K562 (cell line): ENCODE data around the gene NPHP3. TPM values are rescaled to one million over a fixed set of nuclear protein-coding genes. Genes with fewer than 3 reads are reported as not detected.

Source experiments
- ATAC-seq: fragments of 200-7000 bp; cut with Tn5 transposase; 3 replicates; pipeline ENCODE4 v1.9.1; 2020; ENCODE audit warnings: moderate library complexity
- BruUV-seq: library from RNA; stranded (reverse); fragments of 400-500 nt; replicated peaks from 2 replicates; lab custom pipeline; 2021; lab: Mats Ljungman, UMichigan
- CTCF ChIA-PET: fragments of 300-600 bp; formaldehyde crosslinking; extraction: SDS; loops from one replicate; lab custom pipeline; 2021; ENCODE audit warnings: low intra/inter-chr PET ratio; lab: Yijun Ruan, JAX
- POLR2A ChIA-PET: fragments of 300-600, 350-650 bp; sonication (Branson Sonifier 250); formaldehyde crosslinking; extraction: SDS; loops from one replicate; lab custom pipeline; 2021; ENCODE audit warnings: antibody characterized with exemption, inconsistent platforms; lab: Yijun Ruan, JAX
- DNase-seq, 4 experiments: peaks; one replicate each; pipeline versions ENCODE4 v3.0.0 to v3.0.0-alpha.2; 2011 to 2018; ENCODE audit warnings: low spot score in 3 of 4, mixed read lengths in 3 of 4; ENCODE audit errors: extremely low read depth in 1 of 4
- FAIRE-seq: peaks from 2 replicates; lab custom pipeline; 2011; peaks lifted over from hg19 to GRCh38; lab: Jason Lieb, UNC
- H2AFZ ChIP-seq: 2 replicates; pipeline ENCODE4 v1.6.0; 2011; ENCODE audit warnings: low read depth, low read length, control low read depth, inconsistent platforms
- H3K27ac ChIP-seq: fragments of 200-600 bp; 3 replicates; pipeline ENCODE4 v1.8.0; 2011; ENCODE audit warnings: low read depth, mild to moderate bottlenecking, control low read depth, inconsistent platforms, low read length, moderate library complexity, mixed read lengths; ENCODE audit errors: extremely low read depth
- H3K27me3 ChIP-seq, 2 experiments: fragments of 300-600 bp in 1 of 2; 2 replicates in 1 of 2; 3 replicates in 1 of 2; pipeline versions ENCODE4 v1.6.0 to v1.8.0; 2011; ENCODE audit warnings: inconsistent platforms in 2 of 2, low read length in 2 of 2, mild to moderate bottlenecking in 1 of 2, mixed read lengths in 1 of 2, moderate library complexity in 1 of 2; ENCODE audit not compliant: control insufficient read depth in 2 of 2, insufficient read depth in 2 of 2
- H3K36me3 ChIP-seq: fragments of 300-600 bp; 3 replicates; pipeline ENCODE4 v1.8.0; 2011; ENCODE audit warnings: mild to moderate bottlenecking, low read length, inconsistent platforms; ENCODE audit not compliant: control insufficient read depth, insufficient read depth
- H3K4me1 ChIP-seq, 2 experiments: fragments of 200-600 bp in 1 of 2; replicated peaks in 1 of 2; 2 replicates in 1 of 2; 3 replicates in 1 of 2; pipeline versions ENCODE4 v1.5.1 to v1.8.0; 2011; ENCODE audit warnings: inconsistent platforms in 2 of 2, low read length in 2 of 2, mild to moderate bottlenecking in 1 of 2, mixed read lengths in 1 of 2, moderate library complexity in 1 of 2; ENCODE audit not compliant: control insufficient read depth in 2 of 2, insufficient read depth in 2 of 2
- H3K4me2 ChIP-seq: 2 replicates; pipeline ENCODE4 v1.6.1; 2011; ENCODE audit warnings: low read length, control low read depth, inconsistent platforms, mixed read lengths; ENCODE audit not compliant: insufficient read depth
- H3K4me3 ChIP-seq: fragments of 200-600 bp; sonication (generic), shearing (Covaris generic); 2 replicates; pipeline ENCODE4 v1.5.1; 2016; ENCODE audit warnings: control low read depth, inconsistent platforms
- H3K79me2 ChIP-seq: fragments of 200-600 bp; 3 replicates; pipeline ENCODE4 v1.8.0; 2011; ENCODE audit warnings: low read length, inconsistent platforms; ENCODE audit not compliant: control insufficient read depth, insufficient read depth
- H3K9ac ChIP-seq, 2 experiments: 2 replicates each; pipeline versions ENCODE4 v1.6.0 to v1.6.1; 2011; ENCODE audit warnings: low read depth in 2 of 2, low read length in 2 of 2, control low read depth in 1 of 2, inconsistent platforms in 1 of 2, mild to moderate bottlenecking in 1 of 2, mixed read lengths in 1 of 2; ENCODE audit not compliant: insufficient read depth in 1 of 2
- H3K9me1 ChIP-seq: one replicate; pipeline ENCODE4 v1.6.0; 2011; ENCODE audit warnings: inconsistent platforms, mild to moderate bottlenecking, low read length, moderate library complexity; ENCODE audit not compliant: control insufficient read depth, insufficient read depth
- H3K9me3 ChIP-seq: replicated peaks from 2 replicates; pipeline ENCODE4 v1.5.1; 2011; ENCODE audit warnings: low read depth, low read length, inconsistent platforms; ENCODE audit not compliant: control insufficient read depth, insufficient read depth
- H4K20me1 ChIP-seq: replicated peaks from 2 replicates; pipeline ENCODE4 v1.6.1; 2011; ENCODE audit warnings: low read length, inconsistent platforms, mixed read lengths; ENCODE audit not compliant: control insufficient read depth, insufficient read depth
- ATF1 ChIP-seq, 2 experiments: fragments of 450-650 bp in 1 of 2; IDR thresholded peaks; 2 replicates each; pipeline ENCODE4 v1.6.1; 2016; ENCODE audit warnings: missing compliant biosample characterization in 1 of 2, missing genetic modification characterization in 1 of 2
- BMI1 ChIP-seq: fragments of 150-350 bp; IDR thresholded peaks from 2 replicates; pipeline ENCODE4 v1.6.1; 2014; ENCODE audit warnings: low read length
- CBFB ChIP-seq: sonication (generic); formaldehyde crosslinking; IDR thresholded peaks from 2 replicates; pipeline ENCODE4 v1.4.0; 2020; ENCODE audit warnings: mild to moderate bottlenecking, missing genetic modification reagents
- CREB1 ChIP-seq, 2 experiments: sonication (generic) in 1 of 2; formaldehyde crosslinking in 1 of 2; IDR thresholded peaks; 2 replicates each; pipeline versions ENCODE4 v1.6.1 to v1.8.0; 2012 to 2022; ENCODE audit warnings: inconsistent platforms in 1 of 2, mild to moderate bottlenecking in 1 of 2, missing genetic modification reagents in 1 of 2, moderate library complexity in 1 of 2
- FOS ChIP-seq: IDR thresholded peaks from 3 replicates; pipeline ENCODE4 v1.6.1; 2011; ENCODE audit not compliant: insufficient read length; ENCODE audit errors: extremely low read depth
- IRF2 ChIP-seq: sonication (generic); formaldehyde crosslinking; IDR thresholded peaks from 2 replicates; pipeline ENCODE4 v1.8.1; 2022; ENCODE audit warnings: mild to moderate bottlenecking, missing genetic modification reagents
- KLF16 ChIP-seq: IDR thresholded peaks from 2 replicates; pipeline ENCODE4 v1.6.1; 2016; ENCODE audit warnings: antibody characterized with exemption
- SIX5 ChIP-seq, 2 experiments: IDR thresholded peaks; 2 replicates each; pipeline ENCODE4 v1.6.1; 2011; ENCODE audit warnings: low read length in 2 of 2, borderline replicate concordance in 1 of 2, low read depth in 1 of 2, mild to moderate bottlenecking in 1 of 2, moderate library complexity in 1 of 2; ENCODE audit not compliant: insufficient read depth in 1 of 2
- SMARCA5 ChIP-seq: fragments of 450-650 bp; IDR thresholded peaks from 2 replicates; pipeline ENCODE4 v1.6.1; 2016
- YY1 ChIP-seq, 3 experiments: IDR thresholded peaks; 2 replicates each; pipeline ENCODE4 v1.6.1; 2011; ENCODE audit warnings: low read length in 2 of 3, mild to moderate bottlenecking in 2 of 3, moderate library complexity in 2 of 3, borderline replicate concordance in 1 of 3, control low read depth in 1 of 3, low read depth in 1 of 3; ENCODE audit not compliant: insufficient read depth in 3 of 3, insufficient replicate concordance in 2 of 3, control insufficient read depth in 1 of 3, insufficient read length in 1 of 3; ENCODE audit errors: extremely low read depth in 1 of 3
- ZNF384 ChIP-seq: IDR thresholded peaks from 2 replicates; pipeline ENCODE4 v1.6.1; 2012; ENCODE audit warnings: low read depth, low read length, improper control_type of control experiment
- WGBS: fragments of 100-300 bp; shearing (Covaris generic); methylation state at CpG from one replicate; pipeline ENCODE4 v1.1.6; 2016; ENCODE audit warnings: low coverage, mixed read lengths; ENCODE audit not compliant: insufficient coverage; ENCODE audit errors: missing lambda C conversion rate; 5-methylcytosine and 5-hydroxymethylcytosine counted together
- in situ Hi-C: fragments of 300-500 bp; cut with MboI; formaldehyde crosslinking; loops from 4 replicates; pipeline ENCODE4 v1.15.0; 2018; ENCODE audit warnings: inconsistent platforms, mixed read lengths
- intact Hi-C: fragments of 100-400 bp; cut with micrococcal nuclease; formaldehyde crosslinking; loops from 2 replicates; pipeline ENCODE4 v1.14.2; 2022
- polyA plus RNA-seq, 8 experiments: library from polyadenylated mRNA; depleted of rRNA in 4 of 8; stranded (reverse) in 5 of 8; unstranded in 3 of 8; fragments of >200 nt; fragmentation: Nextera tagmentation in 2 of 8; fragmentation: Illumina TruSeq in 1 of 8; extraction: Ambion mirVana in 2 of 8; extraction: Trizol in 1 of 8; gene quantifications; 2 replicates each; pipeline versions ENCODE4 v1.2.1 to v1.2.3, GENCODE V29; 2011 to 2014; ENCODE audit warnings: inconsistent platforms in 1 of 8, missing spikeins in 1 of 8
- total RNA-seq, 7 experiments: library from RNA; depleted of rRNA in 6 of 7; stranded (reverse); fragments of >200 nt in 6 of 7; fragmentation: Illumina TruSeq in 2 of 7; extraction: Trizol in 2 of 7; gene quantifications; 2 replicates each; pipeline versions ENCODE4 v1.2.1 to v1.2.3, GENCODE V29; 2011 to 2021; ENCODE audit warnings: low replicate concordance in 1 of 7
- TF ChIP-seq, protein P1 (sequence below): fragments of 450-650 bp; IDR thresholded peaks from one replicate; pipeline ENCODE4 v1.6.1; 2018; ENCODE audit warnings: mild to moderate bottlenecking, moderate library complexity; ENCODE audit not compliant: partially characterized antibody
- TF ChIP-seq, protein P2 (sequence below): sonication (generic); formaldehyde crosslinking; IDR thresholded peaks from 2 replicates; pipeline ENCODE4 v1.8.1; 2023; ENCODE audit warnings: mild to moderate bottlenecking, missing genetic modification reagents
- TF ChIP-seq, protein P3 (sequence below): fragments of 450-650 bp; conservative IDR thresholded peaks from 2 replicates; pipeline ENCODE4 v1.6.1; 2016; ENCODE audit warnings: missing genetic modification characterization, low read depth, mild to moderate bottlenecking, missing compliant biosample characterization, moderate library complexity

The NPHP3 gene
- total and polyA plus RNA-seq, 9 of the 15 experiments (the other 6 are each of a cell fraction or from before 2014, with no cell fraction given) = 0.62 to 13.2 (median 5.8) TPM

DNA sequence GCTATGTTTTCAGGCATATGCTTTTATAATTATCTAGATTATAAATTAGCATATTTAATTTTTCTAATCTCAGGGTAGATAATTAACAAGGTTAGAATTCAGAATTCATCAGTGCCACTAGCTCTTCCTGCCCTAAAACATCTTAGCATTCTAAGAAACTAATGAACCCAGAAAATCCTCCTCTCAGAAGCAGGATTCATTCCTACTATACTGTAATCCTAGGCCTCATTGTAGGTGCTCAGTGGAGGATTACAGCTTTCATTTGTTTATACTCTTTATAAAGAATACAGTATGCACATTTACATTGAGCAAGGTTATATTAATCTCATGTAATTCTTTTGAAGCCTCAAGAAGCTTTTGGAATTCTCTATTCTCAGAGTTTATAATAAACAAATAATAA lies 83.5 kb downstream of the NPHP3 start (continued):
- TF ChIP-seq YY1 (IDR thresholded peaks at IDR 0.05; ENCODE audit: borderline replicate concordance in 1 of 3, control insufficient read depth in 1 of 3, extremely low read depth in 1 of 3, insufficient read depth in 3 of 3, insufficient read length in 1 of 3, insufficient replicate concordance in 2 of 3, low read depth in 1 of 3, low read length in 2 of 3) (no peak), BMI1 (no peak), SIX5 (IDR thresholded peaks at IDR 0.05; ENCODE audit: borderline replicate concordance in 1 of 2, insufficient read depth in 1 of 2, low read depth in 1 of 2, low read length in 2 of 2) (no peak)
- TF ChIP-seq, protein P1, sequence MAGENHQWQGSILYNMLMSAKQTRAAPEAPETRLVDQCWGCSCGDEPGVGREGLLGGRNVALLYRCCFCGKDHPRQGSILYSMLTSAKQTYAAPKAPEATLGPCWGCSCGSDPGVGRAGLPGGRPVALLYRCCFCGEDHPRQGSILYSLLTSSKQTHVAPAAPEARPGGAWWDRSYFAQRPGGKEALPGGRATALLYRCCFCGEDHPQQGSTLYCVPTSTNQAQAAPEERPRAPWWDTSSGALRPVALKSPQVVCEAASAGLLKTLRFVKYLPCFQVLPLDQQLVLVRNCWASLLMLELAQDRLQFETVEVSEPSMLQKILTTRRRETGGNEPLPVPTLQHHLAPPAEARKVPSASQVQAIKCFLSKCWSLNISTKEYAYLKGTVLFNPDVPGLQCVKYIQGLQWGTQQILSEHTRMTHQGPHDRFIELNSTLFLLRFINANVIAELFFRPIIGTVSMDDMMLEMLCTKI = no peak

DNA sequence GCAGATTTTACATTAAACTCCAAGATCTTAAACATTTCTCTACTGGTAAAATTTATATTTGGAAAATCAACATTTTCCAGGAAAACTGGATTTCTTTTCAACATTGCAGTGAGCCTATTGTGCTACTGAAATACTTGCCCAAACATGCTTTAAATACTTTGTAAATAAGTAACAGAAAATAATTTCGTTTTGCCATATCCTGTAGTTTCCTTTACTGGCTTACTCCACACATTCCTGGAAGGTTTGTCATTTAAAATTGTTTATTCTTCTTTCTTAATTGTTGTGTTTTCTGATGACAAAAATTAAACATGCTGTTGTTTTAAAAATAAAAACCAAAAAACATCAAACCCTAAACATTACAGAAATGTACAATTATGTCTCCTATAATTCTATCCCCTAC lies 84.6 kb downstream of the NPHP3 start:
- Histone ChIP-seq H2AFZ (no peak overlapping the region), H4K20me1 (no peaks in the 10 kb centered on the region), H3K4me1 (no peaks in the 10 kb centered on the region), H3K9ac (no peak overlapping the region), H3K4me3 (no peak overlapping the region), H3K4me2 (no peak overlapping the region), H3K27ac (no peak overlapping the region), H3K9me3 (no peaks in the 10 kb centered on the region), H3K27me3 (no peaks in the 10 kb centered on the region), H3K79me2 (no peaks in the 10 kb centered on the region), H3K9me1 (no peaks in the 10 kb centered on the region), H3K36me3 (no peaks in the 10 kb centered on the region)
- no peak for TF ChIP-seq FOS
- no peak for TF ChIP-seq BMI1
- no peak for TF ChIP-seq KLF16
- no peak for TF ChIP-seq SMARCA5
- TF ChIP-seq, protein P2, sequence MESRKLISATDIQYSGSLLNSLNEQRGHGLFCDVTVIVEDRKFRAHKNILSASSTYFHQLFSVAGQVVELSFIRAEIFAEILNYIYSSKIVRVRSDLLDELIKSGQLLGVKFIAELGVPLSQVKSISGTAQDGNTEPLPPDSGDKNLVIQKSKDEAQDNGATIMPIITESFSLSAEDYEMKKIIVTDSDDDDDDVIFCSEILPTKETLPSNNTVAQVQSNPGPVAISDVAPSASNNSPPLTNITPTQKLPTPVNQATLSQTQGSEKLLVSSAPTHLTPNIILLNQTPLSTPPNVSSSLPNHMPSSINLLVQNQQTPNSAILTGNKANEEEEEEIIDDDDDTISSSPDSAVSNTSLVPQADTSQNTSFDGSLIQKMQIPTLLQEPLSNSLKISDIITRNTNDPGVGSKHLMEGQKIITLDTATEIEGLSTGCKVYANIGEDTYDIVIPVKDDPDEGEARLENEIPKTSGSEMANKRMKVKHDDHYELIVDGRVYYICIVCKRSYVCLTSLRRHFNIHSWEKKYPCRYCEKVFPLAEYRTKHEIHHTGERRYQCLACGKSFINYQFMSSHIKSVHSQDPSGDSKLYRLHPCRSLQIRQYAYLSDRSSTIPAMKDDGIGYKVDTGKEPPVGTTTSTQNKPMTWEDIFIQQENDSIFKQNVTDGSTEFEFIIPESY (CRISPR knock-in tag) = no peak
- TF ChIP-seq CBFB (CRISPR knock-in tag) = no peak
- TF ChIP-seq CREB1 (IDR thresholded peaks at IDR 0.05) = no peak
- TF ChIP-seq CREB1 (CRISPR knock-in tag; IDR thresholded peaks at IDR 0.05) = no peak
- TF ChIP-seq, protein P3, sequence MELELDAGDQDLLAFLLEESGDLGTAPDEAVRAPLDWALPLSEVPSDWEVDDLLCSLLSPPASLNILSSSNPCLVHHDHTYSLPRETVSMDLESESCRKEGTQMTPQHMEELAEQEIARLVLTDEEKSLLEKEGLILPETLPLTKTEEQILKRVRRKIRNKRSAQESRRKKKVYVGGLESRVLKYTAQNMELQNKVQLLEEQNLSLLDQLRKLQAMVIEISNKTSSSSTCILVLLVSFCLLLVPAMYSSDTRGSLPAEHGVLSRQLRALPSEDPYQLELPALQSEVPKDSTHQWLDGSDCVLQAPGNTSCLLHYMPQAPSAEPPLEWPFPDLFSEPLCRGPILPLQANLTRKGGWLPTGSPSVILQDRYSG = no peak
- no peak for TF ChIP-seq ATF1 (CRISPR knock-in tag; IDR thresholded peaks at IDR 0.05)
- no peak for TF ChIP-seq ATF1 (tag; IDR thresholded peaks at IDR 0.05)
- TF ChIP-seq IRF2 (CRISPR knock-in tag) = no peak
- no peak for TF ChIP-seq ZNF384
- CTCF ChIA-PET = no interaction called here
- WGBS = 30% methylated on average over 1 of the region's 1 CpG
- in situ Hi-C loops = no loop called here
- no TSS peak for BruUV-seq
- intact Hi-C loops = no loop called here
- no peak for ATAC-seq
- DNase-seq = no peak
- no peak for FAIRE-seq
- POLR2A ChIA-PET = no interaction called here
